HG03469 (cell line): Measurements from ENCODE around the gene KLRD1.
A peak's percentile ranks its signal among the peaks of the same experiment; 100 is the strongest.
"Not testable (repeated sequence)": the region's sequence is repeated elsewhere in the genome, so short reads cannot be mapped to it uniquely, and the experiment has no call there.

Experiments used
- ATAC-seq: cut with Tn5 transposase; IDR thresholded peaks from one replicate; pipeline ENCODE4 v1.9.1; 2021; ENCODE audit warnings: mild to moderate bottlenecking, moderate library complexity, moderate number of reproducible peaks; ENCODE audit not compliant: unreplicated experiment

Gene KLRD1

DNA sequence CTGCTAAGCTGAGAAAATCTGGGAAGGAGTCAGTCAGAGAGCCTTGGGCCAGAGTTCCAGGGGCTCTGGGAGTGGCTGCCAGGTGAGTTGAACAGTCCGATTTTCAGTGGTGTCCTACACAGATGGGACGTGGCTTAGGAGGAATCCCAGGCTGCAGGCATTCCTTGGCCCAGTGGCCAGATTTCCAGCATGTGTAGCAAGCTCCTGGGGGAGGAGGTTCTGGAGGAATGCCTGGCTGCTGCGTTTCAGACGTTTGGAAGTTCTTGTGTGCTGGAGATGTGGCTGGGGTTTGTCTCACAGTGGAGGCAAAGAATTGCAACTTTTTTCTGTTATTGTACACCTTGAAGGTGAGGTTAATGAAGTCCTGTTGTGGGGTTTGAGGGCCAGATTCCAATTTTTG is 28.5 kb downstream of the KLRD1 start:
- not testable (repeated sequence) for ATAC-seq

DNA sequence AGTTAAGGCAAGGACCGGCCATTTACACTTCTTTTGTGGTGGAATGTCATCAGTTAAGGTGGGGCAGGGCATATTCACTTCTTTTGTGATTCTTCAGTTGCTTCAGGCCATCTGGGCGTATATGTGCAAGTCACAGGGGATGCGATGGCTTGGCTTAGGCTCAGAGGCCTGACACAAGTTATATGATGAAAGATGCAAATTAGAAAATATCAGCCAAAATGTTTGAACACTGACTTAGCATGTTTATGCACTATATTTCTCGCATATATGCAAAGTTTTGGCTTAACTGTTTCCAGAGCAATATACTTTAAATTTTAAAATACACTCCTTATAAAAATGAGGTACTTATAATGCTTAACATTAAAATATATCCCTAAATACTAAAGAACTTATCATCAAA is 30.8 kb downstream of the KLRD1 start:
- not testable (repeated sequence) for ATAC-seq

DNA sequence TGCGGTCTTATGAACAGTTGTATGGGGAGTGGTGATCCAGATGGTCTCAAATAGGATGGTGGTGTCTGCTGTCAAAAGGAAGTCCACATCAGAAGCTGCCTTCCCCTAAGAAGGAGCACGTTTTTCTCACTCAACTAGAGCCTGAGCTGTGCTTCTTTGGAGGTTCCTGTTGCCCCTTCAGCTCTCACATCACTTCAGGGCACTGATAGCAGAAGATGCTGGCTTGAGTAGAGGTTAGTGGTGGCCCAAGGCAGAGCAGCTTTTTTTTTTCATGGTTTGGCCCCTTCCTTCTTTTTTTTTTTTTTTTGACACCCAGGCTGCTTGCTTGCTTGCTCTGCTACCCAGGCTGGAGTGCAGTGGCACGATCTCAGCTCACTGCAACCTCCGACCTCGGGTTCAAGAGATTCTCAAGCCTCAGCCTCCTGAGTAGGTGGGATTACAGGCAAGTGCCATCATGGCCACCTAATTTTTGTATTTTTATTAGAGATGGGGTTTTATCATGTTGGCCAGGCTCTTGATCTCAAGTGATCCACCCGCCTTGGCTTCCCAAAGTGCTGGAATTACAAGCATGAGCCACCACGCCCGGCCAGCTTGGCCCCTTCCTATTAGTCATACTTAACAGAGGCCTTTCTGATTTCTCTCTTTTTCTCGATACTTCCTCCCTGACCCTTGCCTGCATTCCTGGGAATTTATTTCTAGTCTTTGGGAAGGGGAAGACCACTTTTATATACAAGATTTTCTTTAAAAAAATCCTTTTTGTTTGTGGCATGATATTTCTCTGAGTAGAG is 31.6 kb downstream of the KLRD1 start:
- ATAC-seq: no peak

DNA sequence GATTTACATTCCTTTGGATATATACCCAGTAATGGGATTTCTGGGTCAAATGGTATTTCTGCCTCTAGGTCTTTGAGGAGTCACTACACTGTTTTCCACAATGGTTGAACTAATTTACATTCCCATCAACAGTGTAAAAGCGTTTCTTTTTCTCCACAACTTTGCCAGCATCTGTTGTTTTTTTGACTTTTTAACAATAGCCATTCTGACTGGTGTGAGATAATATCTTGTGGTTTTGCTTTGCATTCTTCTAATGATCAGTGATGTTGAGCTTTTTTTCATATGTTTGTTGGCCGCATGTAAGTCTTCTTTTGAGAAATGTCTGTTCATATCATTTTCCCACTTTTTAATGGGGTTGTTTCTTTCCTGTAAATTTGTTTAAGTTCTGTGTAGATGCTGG is 33.3 kb downstream of the KLRD1 start:
- ATAC-seq: not testable (repeated sequence)

DNA sequence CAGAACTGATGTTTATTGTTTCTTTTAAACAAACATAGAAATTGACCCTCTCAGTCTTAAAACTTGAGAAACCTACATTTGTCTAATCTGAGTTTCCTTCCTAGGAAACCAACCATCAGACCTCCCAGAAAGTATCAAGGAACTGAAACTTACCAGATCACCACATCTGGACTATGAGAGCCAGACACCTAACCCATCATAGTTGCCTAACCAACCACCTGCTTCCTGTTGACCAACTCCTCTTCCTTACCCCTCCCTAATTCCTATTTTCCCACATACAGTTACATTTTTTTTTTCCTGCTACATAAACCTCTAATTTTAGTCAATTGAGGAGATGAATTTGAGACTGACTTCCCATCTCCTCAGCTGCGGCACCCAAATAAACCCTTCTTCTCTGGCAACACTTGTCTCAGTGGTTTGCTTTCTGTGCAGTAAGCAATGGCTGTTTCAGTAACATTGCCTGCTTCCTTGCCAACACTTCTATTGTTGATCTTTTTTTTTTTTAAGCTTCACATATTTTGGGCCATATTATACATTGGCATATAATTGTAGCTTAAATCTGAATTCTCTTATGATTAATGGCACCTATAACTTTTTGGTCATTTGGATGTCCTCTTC is 34.3 kb downstream of the KLRD1 start:
- ATAC-seq: no peak

DNA sequence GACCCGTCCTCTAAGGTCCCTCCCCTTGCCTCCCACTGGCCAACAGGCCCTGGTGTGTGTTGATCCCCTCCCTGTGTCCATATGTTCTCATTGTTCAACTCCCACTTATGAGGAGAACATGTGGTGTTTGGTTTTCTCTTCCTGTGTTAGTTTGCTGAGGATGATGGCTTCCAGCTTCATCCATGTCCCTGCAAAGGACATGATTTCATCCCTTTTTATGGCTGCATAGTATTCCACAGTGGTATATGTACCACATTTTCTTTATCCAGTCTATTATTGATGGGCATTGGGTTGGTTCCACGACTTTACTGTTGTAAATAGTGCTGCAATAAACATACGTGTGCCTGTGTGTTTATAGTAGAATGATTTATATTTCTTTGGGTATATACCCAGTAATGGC is 43.8 kb downstream of the KLRD1 start:
- ATAC-seq: not testable (repeated sequence)

DNA sequence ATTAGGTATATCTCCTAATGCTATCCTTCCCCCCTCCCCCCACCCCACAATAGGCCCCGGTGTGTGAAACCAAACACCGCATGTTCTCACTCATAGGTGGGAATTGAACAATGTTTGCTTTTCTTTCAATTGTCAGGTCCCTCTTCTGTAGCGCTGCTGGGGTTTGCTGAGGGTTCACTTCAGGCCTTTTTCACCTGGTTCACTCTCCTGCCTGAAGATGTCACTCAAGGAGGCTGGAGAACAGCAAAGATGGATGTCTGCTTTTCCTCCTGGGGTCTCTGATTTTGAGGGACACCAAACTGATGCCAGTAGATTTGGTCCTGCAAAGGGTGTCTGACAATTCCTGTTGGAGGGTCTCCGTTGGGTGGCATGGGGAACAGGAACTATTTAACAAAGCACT is 46.4 kb downstream of the KLRD1 start:
- ATAC-seq: no peak

DNA sequence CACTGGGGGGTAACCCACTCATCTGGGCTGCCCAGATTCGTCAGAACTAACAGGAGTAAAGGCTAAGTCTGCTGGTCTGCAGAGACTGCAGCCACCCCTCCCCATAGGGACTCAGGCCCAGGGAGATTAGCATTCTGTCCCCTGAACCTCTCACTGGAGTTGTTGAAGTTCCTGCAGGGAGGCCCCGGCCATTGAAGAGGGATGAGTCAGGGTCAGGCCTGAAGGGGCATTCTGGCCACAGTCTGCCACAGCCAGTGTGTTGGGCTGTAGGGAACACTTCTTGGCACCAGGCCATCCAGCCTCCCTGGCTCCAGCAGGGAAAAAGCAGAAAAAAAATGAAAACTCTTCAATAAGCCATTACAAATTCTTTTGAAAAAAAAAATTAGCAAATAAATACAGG is 46.8 kb downstream of the KLRD1 start:
- ATAC-seq: no peak

DNA sequence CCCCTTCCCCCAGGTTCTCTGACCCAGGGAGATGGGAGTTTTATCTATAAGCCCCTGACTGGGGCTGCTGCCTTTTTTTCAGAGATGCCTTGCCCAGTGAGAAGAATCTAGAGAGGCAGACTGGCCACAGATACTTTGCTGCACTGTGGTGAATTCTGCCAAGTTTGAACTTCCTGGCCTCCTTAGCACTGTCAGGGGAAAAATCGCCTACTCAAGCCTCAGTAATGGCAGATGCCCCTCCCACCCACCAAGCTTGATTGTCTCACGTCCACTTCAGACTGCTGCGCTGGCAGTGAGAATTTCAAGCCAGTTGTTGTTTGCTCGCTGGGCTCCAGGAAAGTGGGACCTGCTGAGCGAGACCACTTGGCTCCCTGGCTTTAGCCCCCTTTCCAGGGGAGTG is 50.5 kb downstream of the KLRD1 start:
- no peak for ATAC-seq

DNA sequence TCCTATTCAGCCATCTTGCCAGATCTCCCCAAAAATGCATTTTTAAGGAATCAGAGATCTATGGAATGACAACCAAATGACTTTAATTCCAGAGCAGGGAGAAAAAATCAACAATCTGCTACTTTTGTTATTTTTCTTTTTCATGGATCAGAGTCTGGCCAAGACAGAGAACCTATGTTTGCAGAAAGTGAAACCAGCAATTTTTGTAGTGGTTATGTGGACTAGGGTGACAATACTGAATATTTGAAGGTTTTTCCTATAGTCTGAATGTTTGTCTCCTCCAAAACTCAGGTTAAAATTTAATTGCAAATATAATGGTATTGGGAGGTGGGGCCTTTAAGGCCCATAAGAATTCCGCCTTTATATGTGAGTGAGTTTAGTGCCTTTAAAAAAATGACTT is 51.3 kb downstream of the KLRD1 start:
- no peak for ATAC-seq

DNA sequence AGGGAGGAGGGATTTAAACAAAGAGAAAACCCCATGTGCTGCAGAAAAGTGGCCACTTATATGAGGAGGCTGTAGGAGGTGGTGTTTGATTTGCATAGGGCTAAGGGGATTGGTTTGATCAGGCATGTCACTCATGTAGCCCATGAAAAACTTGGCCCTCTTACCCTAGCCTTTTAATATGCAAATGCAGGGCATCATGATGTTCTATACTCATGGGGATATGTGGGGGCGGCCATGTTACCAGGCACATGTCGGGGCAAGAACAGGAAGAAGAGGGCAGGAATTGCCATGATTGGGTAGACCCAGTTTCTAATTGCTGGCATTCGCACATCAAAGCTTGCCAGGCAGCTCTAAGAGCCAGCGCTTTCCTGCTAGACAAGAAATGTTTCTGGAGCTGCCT is 53.4 kb downstream of the KLRD1 start:
- ATAC-seq: no peak

DNA sequence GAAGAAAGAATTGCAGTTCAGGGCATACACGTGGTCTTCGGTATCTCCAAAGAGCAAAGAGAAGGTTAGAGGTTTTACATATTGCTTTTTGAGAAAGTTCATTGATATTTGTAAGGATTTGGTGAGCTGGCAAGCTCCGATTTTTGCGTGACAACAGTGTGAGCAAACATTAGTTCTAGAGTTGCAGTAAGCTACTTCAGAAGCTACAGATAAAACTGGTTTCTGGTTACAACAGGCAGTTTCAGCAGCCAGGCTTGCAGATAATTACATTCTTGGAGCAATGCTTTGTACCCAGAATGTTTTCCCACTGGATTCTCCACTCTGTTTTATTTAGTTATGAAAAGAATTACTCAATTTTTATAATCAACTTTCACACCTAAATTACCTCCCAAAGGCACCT is 54.0 kb downstream of the KLRD1 start:
- no peak for ATAC-seq

DNA sequence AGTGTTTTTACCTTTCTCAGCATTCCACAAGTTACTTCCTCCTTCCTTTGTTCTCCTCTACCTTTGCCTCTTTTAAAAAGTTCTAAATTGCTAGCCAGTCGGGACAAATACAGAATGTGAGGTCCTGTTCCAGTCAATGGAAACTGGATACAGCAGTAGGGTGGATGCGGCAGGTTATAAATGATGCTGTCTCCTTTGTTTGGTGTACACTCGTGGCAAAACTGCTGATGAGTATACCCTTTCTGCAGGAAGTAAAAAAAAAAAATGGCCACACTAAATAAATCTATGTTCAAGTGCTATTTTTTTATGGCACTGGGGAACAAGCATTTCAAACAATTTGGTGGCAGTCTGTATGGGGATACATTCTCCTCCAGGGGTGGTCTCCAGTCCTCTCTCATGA is 54.7 kb downstream of the KLRD1 start:
- ATAC-seq: no peak

DNA sequence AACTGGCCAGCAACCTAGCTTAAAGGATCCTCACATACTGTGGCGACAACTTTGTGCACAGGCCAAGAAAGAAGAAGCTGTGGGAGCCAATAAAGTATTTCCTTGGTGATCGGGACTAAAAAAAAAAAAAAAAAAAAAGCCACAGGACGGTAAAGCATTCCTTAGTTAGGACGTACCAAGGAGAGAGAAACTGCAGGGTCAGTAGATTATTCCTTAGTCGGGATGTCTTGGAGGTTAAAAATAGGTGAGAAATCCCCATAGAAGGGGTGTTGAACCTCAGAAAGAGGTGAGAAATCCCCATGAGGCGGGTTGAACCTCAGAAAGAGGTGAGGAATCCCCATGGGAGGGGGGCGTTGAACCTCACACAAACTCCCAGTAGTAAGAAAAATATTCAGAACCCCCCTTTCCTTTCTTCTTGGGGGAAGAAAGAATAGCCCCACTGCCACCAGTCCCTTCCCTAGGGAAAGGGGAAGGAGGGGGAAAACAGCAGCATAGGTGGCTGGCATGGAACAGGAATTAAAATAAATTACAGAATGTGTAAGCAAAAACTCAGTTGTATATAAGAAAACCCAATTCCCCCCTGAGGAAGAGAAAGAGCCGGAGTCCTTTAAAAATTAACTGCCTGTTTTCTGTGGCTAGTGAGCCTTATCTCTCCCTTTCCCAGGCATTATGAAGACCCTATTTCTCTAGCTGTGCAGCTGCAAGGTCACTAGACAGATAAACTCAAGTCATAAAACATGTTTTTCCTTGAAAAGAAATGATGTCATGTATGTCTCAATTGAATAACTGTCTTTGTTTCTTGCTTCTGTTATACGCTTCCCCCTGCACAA is 55.4 kb downstream of the KLRD1 start:
- ATAC-seq: no peak

DNA sequence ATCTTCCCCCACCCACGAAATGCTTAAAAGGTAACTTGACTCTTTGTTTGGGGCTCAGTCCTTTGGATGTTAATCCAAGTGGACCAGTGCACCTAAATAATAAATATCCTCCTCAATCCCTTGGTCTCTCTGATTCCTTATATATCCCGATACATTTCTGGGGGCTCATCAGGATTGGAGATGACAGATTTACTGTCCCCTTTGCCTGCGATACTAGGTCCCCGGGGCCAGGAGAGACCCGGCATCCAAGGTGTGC is 55.9 kb downstream of the KLRD1 start:
- ATAC-seq: no peak

DNA sequence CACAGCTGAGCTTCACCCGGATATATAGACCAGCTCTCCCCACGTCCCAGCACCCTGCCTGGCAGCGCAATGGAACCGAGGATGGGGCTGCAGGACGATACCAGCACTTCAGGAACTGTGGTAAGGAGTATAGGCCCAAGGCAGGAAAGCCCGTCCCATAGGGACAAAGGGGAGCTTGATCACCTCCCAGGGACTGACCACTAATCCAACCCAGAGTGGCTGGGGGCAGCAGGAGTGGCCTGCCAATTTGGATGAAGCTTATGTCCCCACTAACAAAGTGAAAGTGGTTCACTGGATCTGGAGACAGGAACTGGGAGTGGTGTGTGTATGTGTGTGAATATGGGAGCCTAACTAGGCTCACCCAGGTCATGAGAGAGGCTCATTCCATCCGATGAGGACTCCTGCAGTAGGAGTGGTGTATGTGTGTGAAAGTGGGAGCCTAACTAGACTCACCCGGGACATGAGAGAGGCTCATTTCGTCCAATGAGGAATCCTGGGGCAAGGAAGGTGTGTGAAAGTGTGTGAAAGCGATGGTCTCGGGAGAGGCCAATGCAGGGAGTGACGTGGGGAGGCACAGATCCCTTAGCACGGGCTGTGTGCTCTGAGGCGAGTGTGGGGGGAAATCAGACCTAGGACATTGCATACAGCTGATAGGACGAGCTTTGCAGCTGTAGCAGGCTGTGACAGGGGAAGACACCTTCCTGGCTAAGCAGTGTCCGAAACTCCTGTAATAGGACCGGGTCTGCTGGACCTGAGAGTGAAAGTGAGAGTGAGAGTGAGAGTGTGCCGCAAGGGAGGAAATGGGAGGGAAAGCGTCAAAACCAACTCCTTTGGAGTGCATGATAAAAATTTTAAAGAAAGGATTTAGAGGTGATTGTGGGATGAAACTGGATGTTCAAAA is 56.5 kb downstream of the KLRD1 start:
- peak; percentile 86 for ATAC-seq

DNA sequence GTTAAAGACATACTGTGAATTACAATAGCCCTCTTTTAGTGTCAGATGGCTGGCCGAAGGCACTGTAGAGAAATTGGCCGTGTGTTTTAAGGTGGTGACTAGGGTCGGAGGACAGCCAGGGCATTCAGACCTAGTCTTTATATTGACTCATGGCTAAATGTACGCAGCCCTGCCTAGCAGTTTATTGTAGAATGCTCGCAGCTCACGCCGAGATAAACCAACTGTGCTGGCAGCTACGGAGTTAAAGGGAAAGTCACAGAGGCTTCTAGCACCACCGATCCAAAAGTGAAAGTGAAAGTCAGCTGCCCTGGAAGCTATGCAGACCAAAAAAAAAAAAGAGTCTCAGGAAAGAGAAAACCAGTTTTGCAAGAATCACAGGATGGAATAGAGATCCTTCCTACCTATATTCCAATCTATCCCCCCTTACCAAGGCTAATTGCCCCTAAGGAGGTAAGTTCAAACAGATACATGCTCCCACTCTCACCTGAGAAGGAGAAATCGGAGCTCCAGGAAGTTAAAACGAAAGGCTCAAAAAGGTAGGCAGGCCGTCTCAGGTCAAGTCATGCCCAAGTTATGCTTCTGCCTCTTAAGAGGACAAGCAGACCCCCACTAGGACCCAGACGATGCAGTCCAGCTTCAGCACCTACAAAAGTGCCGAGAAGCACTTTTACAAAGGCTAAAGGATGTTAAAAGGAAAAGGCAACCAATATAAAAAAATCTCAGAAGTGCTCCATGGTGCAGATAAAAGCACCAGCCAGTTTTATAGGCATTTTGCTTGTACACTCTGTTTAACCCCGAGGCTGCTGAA is 57.3 kb downstream of the KLRD1 start:
- peak; percentile 14 for ATAC-seq

DNA sequence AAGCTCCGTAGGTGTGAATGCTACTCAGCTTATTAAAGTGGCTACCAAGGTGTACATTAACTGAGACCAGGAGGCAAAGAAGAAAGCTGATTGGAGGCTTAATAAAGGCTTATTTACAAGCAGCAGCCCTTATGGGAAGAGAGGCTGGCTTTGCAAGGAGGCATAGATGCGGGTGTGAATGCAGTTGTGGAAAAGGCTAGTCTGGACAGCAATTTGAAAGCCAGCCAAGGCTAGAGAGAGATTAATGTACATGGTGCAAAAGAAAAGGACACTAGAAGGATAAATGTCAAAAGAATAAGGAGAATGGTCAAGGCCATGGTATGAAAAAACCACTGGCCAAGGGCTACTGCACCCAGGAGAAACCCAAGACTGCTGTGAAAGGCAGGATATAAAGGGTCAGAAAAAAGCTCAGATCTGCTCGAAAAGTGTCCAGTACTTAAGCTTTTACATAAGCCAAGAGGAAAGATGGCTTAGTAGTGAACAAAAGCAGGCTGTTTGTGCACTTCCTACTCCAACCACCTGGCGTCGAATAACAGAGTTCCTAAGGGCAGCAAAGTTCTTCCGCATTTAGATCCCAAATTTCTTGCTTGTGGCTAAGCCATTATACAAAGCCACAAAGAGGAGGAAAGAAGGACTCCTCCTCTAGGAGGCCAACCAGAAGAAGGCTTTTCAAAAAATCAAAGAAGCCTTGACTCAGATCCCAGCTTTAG is 58.2 kb downstream of the KLRD1 start:
- ATAC-seq: no peak

DNA sequence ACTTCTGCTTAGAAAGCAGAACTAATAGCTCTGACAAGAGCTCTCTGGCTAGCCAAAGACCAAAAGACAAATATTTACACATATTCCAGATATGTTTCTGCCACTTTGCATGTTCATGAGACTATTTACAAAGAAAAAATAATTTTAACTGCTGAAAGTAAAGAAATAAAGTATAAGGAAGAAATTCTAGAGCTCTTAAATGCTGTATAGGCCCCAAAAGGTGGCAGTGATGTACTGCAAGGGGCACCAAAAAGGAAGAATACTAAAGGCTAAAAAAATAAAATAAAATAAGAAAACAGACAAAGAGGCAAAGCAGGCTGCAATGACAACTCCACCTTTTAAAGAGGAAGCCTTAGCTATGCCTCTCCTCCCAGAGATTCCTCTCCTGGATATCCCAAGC is 59.2 kb downstream of the KLRD1 start:
- ATAC-seq: no peak

DNA sequence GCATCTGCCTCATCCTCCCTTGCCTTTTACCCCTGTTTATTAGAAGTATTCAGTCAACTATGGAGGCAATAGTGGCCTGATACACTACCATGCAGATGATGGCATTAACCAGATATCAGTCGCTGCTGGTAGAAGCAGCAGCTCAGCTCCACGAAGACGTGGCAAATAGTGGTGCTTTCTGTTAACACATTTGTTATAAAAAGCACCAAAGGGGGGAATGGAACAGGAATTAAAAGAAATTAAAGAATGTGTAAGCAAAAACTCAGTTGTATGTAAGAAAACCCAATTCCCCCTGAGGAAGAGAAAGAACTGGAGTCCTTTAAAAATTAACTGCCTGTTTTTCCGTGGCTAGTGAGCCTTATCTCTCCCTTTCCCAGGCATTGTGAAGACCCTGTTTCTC is 60.0 kb downstream of the KLRD1 start:
- ATAC-seq: not testable (repeated sequence)
